ENCODE results near the gene SFMBT1.
A peak's percentile ranks its signal among the peaks of the same experiment; 100 is the strongest.
"Not testable (repeated sequence)": the region's sequence is repeated elsewhere in the genome, so short reads cannot be mapped to it uniquely, and the experiment has no call there.

The SFMBT1 gene

GRCh38 chr3:53035018-53035417, 10.9 kb downstream of the SFMBT1 start:
- FAIRE-seq, result not testable (repeated sequence)

GRCh38 chr3:53034411-53034810, 11.5 kb downstream of the SFMBT1 start:
- FAIRE-seq, result not testable (repeated sequence)

GRCh38 chr3:53032609-53033008, 13.3 kb downstream of the SFMBT1 start:
- no peak for FAIRE-seq

- no peak for FAIRE-seq
Observed at GRCh38 chr3:53030619-53031449, 15.0 kb downstream of the SFMBT1 start.

- FAIRE-seq, result no peak
Observed at GRCh38 chr3:53028641-53029040, 17.2 kb downstream of the SFMBT1 start.

GRCh38 chr3:53027254-53027844, 18.5 kb downstream of the SFMBT1 start:
- no peak for FAIRE-seq

- FAIRE-seq, result no peak
Observed at GRCh38 chr3:53026382-53027162, 19.3 kb downstream of the SFMBT1 start.

GRCh38 chr3:53024315-53024714, 21.6 kb downstream of the SFMBT1 start:
- FAIRE-seq, result no peak

GRCh38 chr3:53023072-53023823, 22.6 kb downstream of the SFMBT1 start:
- no peak for FAIRE-seq

GRCh38 chr3:53022647-53023046, 23.2 kb downstream of the SFMBT1 start:
- no peak for FAIRE-seq

GRCh38 chr3:53016236-53016635, 29.6 kb downstream of the SFMBT1 start:
- no peak for FAIRE-seq

GRCh38 chr3:53011324-53011723, 34.5 kb downstream of the SFMBT1 start:
- FAIRE-seq, result no peak

- no peak for FAIRE-seq
Observed at GRCh38 chr3:53009826-53010539, 35.9 kb downstream of the SFMBT1 start.

GRCh38 chr3:53008932-53009331, 36.9 kb downstream of the SFMBT1 start:
- no peak for FAIRE-seq

- FAIRE-seq, result no peak
Observed at GRCh38 chr3:53005854-53006513, 39.9 kb downstream of the SFMBT1 start.

GRCh38 chr3:53005338-53005737, 40.5 kb downstream of the SFMBT1 start:
- FAIRE-seq, result no peak

- FAIRE-seq, result no peak
Observed at GRCh38 chr3:53003320-53003719, 42.6 kb downstream of the SFMBT1 start.

GRCh38 chr3:52998771-52999513, 46.9 kb downstream of the SFMBT1 start:
- no peak for FAIRE-seq

- peak; percentile 51 for FAIRE-seq
Observed at GRCh38 chr3:52990637-52991036, 55.2 kb downstream of the SFMBT1 start.

GRCh38 chr3:52986938-52987337, 58.9 kb downstream of the SFMBT1 start:
- FAIRE-seq, result peak; percentile 60

GRCh38 chr3:52986049-52986448, 59.8 kb downstream of the SFMBT1 start:
- no peak for FAIRE-seq

Measured in islet of Langerhans (tissue), 1 donor.